NCI-H2171 treated with DMSO at 0.1 percent for 48 hours (cell line): Measurements from ENCODE around the gene MEAF6.
A peak's percentile ranks its signal among the peaks of the same experiment; 100 is the strongest.
"Not testable (repeated sequence)": the region's sequence is repeated elsewhere in the genome, so short reads cannot be mapped to it uniquely, and the experiment has no call there.

Experiments used
- DNase-seq: peaks from one replicate; lab custom pipeline; 2025; lab: John Stamatoyannopoulos, UW

Gene MEAF6

DNA sequence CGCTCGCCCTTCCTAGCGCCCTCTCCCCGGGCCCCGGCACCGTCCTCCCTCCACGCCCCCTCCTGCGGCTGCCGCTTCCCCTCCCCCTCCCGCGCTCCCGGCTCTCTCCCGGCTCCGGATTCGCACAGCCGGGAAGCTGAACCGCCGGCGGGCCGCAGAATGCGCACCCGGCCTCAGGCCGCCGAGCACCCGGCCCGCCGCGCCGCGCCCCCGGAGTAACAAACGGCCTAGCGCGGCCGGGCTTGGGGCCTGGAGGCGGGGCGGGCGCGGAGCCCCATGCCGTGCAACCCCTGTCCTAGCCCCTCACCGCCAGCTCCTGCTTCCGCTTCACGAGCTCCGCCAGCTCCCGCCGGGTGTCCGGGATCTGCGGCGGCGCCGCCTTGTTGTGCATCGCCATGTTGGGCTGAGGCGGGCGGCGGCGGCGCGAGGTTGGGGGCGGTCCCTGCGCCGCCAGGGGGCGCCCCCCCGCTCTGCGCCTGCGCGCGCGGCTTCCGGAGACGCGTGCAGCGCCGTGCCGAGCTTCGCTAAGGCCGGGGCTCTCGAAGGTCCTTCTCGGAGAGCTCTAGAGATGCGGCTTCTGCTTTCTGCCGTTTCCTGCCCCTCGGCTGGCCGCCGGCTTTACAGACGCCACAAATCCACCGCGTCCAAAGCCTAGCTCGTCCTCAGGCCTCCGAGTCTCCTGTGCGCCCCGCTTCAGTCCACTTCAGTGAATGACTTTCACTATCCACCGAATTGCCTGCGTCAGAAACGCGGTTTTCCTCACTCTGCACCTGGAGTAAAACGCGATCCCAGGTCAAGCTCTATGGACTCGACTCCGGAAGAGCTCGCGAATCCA is at the start of gene MEAF6:
MEAF6 (minus strand) TSS at position 417 of the 835 bp plus-strand sequence; CDS start at position 397, 20 bp downstream.
- DNase-seq: peak; percentile 71

- no peak for DNase-seq
Observed at GRCh38 chr1:37562984-37563383, 48.4 kb upstream of the MEAF6 start.

DNA sequence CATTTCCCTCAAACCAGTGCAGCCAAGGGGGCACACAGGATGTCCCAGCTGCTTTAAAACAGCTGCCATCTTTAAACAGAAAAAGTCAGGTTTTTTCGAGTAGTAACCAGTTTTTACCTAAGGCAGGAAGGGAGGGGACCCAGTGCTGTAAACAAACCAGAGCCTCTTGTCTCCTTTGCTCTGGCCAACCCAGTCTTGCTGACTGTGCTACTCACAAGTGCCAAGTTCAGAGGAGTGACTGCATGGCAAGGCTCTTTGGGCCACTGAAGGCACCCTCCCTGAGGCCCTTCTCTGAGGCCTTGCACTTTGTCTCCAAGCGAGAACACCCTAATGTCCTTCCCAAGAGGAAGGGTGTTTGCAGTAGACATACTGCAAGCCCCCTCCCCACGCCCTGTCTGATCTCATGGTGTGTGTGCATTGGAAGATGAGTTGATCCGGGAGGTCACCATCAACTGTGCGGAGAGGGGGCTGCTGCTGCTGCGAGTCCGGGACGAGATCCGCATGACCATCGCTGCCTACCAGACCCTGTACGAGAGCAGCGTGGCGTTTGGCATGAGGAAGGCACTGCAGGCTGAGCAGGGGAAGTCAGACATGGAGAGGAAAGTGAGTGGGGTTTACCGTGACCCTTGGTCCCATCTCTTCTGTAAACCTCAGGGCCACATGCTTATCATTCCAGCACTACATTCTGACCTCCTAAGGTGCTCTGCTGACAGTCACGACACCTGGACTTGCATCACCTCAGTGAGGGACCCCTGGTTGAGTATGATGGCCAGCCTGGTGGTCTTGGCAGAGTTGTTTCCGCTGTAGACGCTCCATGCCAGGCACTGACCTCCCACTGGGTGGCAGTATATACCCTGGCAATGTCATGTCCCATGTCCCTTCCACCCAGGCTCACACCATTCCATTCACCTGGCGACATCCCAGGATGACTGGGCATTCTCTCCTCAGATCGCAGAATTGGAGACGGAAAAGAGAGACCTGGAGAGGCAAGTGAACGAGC is 46.9 kb upstream of the MEAF6 start:
- no peak for DNase-seq

DNA sequence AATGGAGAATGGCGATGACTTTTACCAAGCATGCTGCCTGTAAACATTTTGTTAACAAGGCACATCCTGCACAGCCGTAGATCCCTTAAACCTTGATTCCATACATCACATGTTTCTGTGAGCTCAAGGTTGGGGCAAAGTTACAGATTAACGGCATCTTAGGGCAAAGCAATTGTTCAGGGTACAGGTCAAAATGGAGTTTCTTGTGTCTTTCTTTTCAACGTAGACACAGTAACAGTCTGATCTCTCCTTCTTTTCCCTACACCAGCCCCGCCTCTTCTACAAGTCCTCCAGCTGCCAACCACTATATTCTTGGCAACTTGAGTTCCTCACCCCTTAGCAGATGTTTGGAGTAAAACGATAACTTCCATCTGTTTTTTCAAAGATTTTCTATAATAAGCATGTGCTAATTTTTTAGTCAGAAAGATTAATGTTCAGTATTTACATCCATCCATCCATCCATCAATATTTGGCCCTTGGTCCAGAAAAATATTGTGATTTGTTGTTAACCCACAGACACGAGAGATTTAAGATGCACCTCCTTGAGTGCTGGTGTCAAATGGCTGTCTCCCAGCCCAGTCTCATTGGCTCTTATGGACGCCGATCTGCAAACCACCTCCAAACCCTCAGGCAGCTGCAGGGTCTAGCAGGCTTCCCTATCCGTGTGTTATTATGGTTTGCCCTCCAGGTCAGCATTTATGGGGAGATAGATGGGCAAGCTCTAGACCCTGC is 46.0 kb upstream of the MEAF6 start:
- DNase-seq: peak; percentile 51

- DNase-seq: not testable (repeated sequence)
Observed at GRCh38 chr1:37559957-37560379, 45.4 kb upstream of the MEAF6 start.

- no peak for DNase-seq
Observed at GRCh38 chr1:37559080-37559479, 44.5 kb upstream of the MEAF6 start.

- peak; percentile 5 for DNase-seq
Observed at GRCh38 chr1:37558411-37558810, 43.8 kb upstream of the MEAF6 start.

DNA sequence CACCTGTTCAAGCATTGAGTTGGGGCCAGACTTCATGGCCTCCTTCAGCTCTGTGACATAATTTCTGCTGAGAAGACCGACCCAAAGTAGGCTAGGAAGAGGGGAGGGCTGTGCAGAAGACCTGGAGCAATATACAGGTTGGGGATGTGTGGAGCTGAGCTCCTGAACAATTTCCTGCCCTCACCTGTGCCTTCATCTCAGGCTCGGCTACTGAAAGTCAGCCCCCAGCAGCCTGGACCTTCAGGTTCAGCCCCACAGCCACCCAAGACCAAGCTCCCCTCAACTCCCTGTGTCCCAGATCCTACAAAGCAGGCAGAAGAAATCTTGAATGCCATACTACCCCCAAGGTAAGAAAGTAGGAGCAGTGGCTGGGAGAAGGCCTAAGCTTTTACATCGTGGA is 42.8 kb upstream of the MEAF6 start:
- DNase-seq: no peak

- no peak for DNase-seq
Observed at GRCh38 chr1:37556712-37557196, 42.2 kb upstream of the MEAF6 start, which contains the start of gene DNALI1. Gene DNALI1 (plus strand): TSS chr1:37556940. CDS start chr1:37556995, 55 bp downstream.

DNA sequence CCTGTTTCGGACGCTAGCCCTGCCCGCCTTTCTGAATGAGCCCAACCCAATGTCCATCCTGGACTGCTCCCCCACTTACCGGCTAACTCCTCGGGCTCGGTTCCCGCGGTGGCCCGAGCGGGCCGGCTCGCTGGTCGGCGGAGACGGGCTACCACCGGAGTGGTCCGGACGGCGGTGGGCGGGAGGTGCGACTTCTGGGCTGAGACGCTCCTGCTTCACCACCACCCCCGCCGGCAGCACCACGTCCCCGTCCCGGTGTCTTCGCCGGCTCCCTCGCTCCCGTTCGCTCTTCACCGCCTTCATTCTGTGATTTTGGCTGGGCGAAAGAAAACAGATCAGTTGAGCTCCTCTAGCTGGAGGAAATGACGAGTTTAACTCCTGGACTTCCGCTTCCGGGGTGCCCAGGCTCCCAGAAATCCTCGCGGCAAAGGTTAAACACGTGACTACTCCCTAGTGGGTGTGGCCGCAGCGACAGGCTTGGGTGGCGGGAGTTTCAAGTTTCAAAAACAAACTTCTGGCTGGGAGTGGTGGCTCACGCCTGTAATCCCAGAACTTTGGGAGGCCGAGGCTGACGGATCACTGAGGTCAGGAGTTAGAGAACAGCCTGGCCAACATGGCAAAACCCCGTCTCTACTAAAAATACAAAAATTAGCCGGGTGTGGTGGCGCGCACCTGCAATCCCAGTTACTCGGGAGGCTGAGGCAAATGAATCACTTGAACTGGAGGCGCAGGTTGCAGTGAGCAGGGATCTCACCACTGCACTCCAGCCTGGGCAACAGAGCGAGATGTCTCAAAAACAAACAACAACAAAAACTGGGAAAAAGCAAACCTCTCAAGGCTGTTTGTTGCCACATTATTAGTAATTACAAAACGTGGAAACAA is 39.6 kb upstream of the MEAF6 start, which contains the start of gene SNIP1:
SNIP1 (minus strand) TSS at position 367 of the 882 bp plus-strand sequence; CDS start at position 303, 64 bp downstream.
- peak; percentile 91 for DNase-seq

- DNase-seq: no peak
Observed at GRCh38 chr1:37553598-37553926, 39.0 kb upstream of the MEAF6 start.

- DNase-seq: no peak
Observed at GRCh38 chr1:37549341-37549740, 34.8 kb upstream of the MEAF6 start.

DNA sequence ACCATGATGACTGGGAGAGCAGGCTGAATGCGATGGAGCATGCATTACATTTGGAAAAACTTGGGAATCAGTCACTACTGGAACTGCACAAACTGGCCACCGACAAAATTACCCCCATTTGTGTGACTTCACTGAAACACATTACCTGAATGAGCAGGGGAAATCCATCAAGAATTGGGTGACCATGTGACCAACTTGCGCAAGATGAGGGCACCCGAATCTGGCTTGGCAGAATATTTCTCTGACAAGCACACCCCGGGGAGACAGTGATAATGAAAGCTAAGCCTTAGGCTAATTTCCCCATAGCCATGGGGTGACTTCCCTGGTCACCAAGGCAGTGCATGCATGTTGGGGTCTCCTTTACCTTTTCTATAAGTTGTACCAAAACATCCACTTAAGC is 30.5 kb upstream of the MEAF6 start:
- DNase-seq: no peak

DNA sequence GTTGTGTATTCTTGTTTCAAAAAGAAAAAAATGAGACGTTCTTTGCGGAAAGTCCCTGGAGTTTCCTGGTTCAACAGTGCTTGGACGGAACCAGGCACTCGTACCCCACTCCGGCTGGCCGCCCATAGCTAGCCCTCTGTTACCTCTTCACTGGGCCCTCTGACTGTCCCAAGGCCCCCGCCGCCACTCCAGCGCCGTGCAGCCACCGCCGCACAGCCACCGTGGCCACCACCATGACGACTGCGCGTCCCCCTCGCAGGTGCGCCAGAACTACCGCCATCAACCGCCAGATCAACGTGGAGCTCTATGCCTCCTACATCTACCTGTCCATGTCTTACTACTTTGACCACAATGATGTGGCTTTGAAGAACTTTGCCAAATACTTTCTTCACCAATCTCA is 30.0 kb upstream of the MEAF6 start:
- DNase-seq: no peak

GRCh38 chr1:37540036-37540785 is 25.6 kb upstream of the MEAF6 start:
- no peak for DNase-seq

- DNase-seq: not testable (repeated sequence)
Observed at GRCh38 chr1:37539154-37539553, 24.6 kb upstream of the MEAF6 start.

- no peak for DNase-seq
Observed at GRCh38 chr1:37537378-37537777, 22.8 kb upstream of the MEAF6 start.

DNA sequence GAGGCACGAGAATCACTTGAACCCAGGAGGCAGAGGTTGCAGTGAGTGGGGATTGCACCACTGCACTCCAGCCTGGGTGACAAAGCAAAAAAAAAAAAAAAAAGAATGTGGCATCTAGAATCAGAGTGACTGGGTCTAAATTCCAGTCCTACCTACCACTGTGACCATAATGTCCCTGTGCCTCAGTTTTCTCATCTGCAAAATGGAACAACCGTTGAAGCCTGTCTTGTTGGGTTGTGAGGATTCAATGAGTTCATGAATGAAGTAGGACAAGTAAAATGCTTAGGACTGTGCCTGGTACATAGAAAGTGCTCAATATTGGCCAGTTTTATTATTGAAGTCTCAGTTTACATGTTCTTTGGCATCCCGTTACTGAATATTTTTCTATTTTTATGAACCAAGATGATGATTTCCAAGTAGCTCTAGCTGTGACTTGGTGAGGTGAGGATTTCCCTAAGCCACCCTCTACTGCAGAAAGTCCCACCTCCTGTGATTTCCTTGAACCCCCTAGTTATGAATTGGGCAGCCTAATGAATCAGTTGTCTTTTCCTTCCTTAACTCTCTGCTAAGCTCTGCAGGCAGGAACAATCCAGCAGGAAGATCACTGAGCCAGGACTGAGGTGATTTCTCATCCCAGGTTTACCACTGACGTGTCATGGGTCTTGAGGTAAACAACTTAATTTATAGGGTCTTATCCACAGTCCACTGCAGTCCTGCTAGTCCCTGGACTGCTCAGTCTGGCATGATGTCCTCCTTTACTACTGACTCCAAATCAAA is 18.9 kb upstream of the MEAF6 start:
- DNase-seq: no peak
